ENCODE measurements around the gene EIF3D.

DNA sequence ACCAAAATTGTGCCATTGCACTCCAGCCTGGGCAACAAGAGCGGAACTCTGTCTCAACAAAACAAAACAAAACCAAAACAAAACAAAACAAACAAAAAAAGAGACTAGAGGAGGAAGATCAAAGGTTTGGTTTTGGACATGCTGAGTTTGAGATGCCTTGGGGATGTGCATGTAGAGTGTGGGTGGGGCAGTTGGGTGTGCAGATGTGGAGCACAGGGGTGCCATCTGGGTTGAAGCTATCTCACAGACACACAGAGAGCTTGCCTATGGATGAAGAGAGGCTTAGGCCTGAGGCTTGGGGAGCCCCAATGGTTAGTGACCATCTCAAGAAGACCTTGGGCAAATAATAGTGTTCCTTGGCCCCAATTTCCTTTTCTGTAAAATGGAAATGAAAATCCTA, 45.8 kb upstream of the EIF3D start:
- TF ChIP-seq, protein P1, sequence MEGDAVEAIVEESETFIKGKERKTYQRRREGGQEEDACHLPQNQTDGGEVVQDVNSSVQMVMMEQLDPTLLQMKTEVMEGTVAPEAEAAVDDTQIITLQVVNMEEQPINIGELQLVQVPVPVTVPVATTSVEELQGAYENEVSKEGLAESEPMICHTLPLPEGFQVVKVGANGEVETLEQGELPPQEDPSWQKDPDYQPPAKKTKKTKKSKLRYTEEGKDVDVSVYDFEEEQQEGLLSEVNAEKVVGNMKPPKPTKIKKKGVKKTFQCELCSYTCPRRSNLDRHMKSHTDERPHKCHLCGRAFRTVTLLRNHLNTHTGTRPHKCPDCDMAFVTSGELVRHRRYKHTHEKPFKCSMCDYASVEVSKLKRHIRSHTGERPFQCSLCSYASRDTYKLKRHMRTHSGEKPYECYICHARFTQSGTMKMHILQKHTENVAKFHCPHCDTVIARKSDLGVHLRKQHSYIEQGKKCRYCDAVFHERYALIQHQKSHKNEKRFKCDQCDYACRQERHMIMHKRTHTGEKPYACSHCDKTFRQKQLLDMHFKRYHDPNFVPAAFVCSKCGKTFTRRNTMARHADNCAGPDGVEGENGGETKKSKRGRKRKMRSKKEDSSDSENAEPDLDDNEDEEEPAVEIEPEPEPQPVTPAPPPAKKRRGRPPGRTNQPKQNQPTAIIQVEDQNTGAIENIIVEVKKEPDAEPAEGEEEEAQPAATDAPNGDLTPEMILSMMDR (IDR thresholded peaks at IDR 0.05): no peak
- no peak for TF ChIP-seq POLR2A (IDR thresholded peaks at IDR 0.05)
